HG02759 (cell line): Measurements from ENCODE around the gene KAZN.

Experiments used
- ATAC-seq: cut with Tn5 transposase; IDR thresholded peaks from one replicate; pipeline ENCODE4 v1.9.1; 2021; ENCODE audit warnings: mild to moderate bottlenecking, moderate library complexity; ENCODE audit not compliant: unreplicated experiment

KAZN gene

GRCh38 chr1:14875524-14876509, 277.3 kb downstream of the KAZN start:
- ATAC-seq = no peak

GRCh38 chr1:14876747-14877146, 278.3 kb downstream of the KAZN start:
- no peak for ATAC-seq

- ATAC-seq = no peak
These were observed 278.7 kb downstream of the KAZN start for GRCh38 chr1:14877224-14877623.

GRCh38 chr1:14878124-14878523, 279.6 kb downstream of the KAZN start:
- no peak for ATAC-seq

- no peak for ATAC-seq
These were observed 280.5 kb downstream of the KAZN start for GRCh38 chr1:14878951-14879350.

- ATAC-seq = no peak
These were observed 282.2 kb downstream of the KAZN start for GRCh38 chr1:14880456-14881316.

- no peak for ATAC-seq
These were observed 283.5 kb downstream of the KAZN start for GRCh38 chr1:14881775-14882672.

- ATAC-seq = no peak
These were observed 286.2 kb downstream of the KAZN start for GRCh38 chr1:14884614-14885175.

- ATAC-seq = no peak
These were observed 288.6 kb downstream of the KAZN start for GRCh38 chr1:14887044-14887566.

- ATAC-seq = no peak
These were observed 289.4 kb downstream of the KAZN start for GRCh38 chr1:14887764-14888350.

- no peak for ATAC-seq
These were observed 289.9 kb downstream of the KAZN start for GRCh38 chr1:14888374-14888773.

GRCh38 chr1:14889825-14890440, 291.4 kb downstream of the KAZN start:
- ATAC-seq = no peak

- ATAC-seq = no peak
These were observed 293.5 kb downstream of the KAZN start for GRCh38 chr1:14891991-14892390.

GRCh38 chr1:14894811-14895560, 296.5 kb downstream of the KAZN start:
- ATAC-seq = no peak

GRCh38 chr1:14895727-14896126, 297.2 kb downstream of the KAZN start:
- no peak for ATAC-seq

- ATAC-seq = no peak
These were observed 298.0 kb downstream of the KAZN start for GRCh38 chr1:14896381-14897079.

GRCh38 chr1:14897080-14897449, 298.6 kb downstream of the KAZN start:
- no peak for ATAC-seq

GRCh38 chr1:14897547-14897946, 299.1 kb downstream of the KAZN start:
- ATAC-seq = no peak
